Lung (tissue), 12 donors: ENCODE measurements around the gene IGFBP3. TPM values are rescaled to one million over a fixed set of nuclear protein-coding genes. Genes with fewer than 3 reads are reported as not detected.

Source experiments
- ATAC-seq: fragments of 200-7000 bp; cut with Tn5 transposase; one replicate; pipeline ENCODE4 v1.9.1; 2020; ENCODE audit warnings: moderate number of reproducible peaks; ENCODE audit not compliant: insufficient read depth, low FRiP score
- DNase-seq, 3 donors: peaks; one replicate each; pipeline ENCODE4 v3.0.0-alpha.2; 2013 to 2017
- H3K27ac ChIP-seq, 2 donors: one replicate each; pipeline ENCODE4 v1.5.1; 2013; ENCODE audit warnings: mild to moderate bottlenecking in 2 of 2, moderate library complexity in 2 of 2, control low read depth in 1 of 2, inconsistent platforms in 1 of 2, low read depth in 1 of 2, low read length in 1 of 2
- H3K27me3 ChIP-seq, 3 donors: one replicate each; pipeline ENCODE4 v1.5.1; 2013; ENCODE audit warnings: low read length in 2 of 3; ENCODE audit not compliant: control insufficient read depth in 3 of 3, insufficient read depth in 3 of 3
- H3K36me3 ChIP-seq, 4 donors: one replicate each; pipeline ENCODE4 v1.5.1; 2013; ENCODE audit warnings: low read length in 4 of 4, mild to moderate bottlenecking in 1 of 4, moderate library complexity in 1 of 4; ENCODE audit not compliant: control insufficient read depth in 4 of 4, insufficient read depth in 4 of 4
- H3K4me1 ChIP-seq, 5 donors: one replicate each; pipeline ENCODE4 v1.5.1; 2013; ENCODE audit warnings: low read length in 5 of 5, mild to moderate bottlenecking in 2 of 5, moderate library complexity in 1 of 5; ENCODE audit not compliant: control insufficient read depth in 5 of 5, insufficient read depth in 5 of 5
- H3K4me3 ChIP-seq: one replicate; pipeline ENCODE4 v1.5.1; 2013; ENCODE audit warnings: mild to moderate bottlenecking, control low read depth, moderate library complexity
- H3K9ac ChIP-seq, 2 donors: one replicate each; pipeline ENCODE4 v1.5.1; 2013; ENCODE audit warnings: low read length in 2 of 2, control low read depth in 1 of 2; ENCODE audit not compliant: insufficient read depth in 1 of 2
- H3K9me3 ChIP-seq, 4 donors: one replicate each; pipeline ENCODE4 v1.5.1; 2013; ENCODE audit warnings: low read length in 3 of 4, mild to moderate bottlenecking in 1 of 4, moderate library complexity in 1 of 4; ENCODE audit not compliant: control insufficient read depth in 4 of 4, insufficient read depth in 3 of 4
- WGBS, 2 donors: extraction: QIAGEN DNeasy Blood & Tissue Kit; methylation state at CpG; one replicate each; pipeline ENCODE4 v1.1.7; 2013; 5-methylcytosine and 5-hydroxymethylcytosine counted together
- polyA plus RNA-seq, 2 donors: library from polyadenylated mRNA; stranded (reverse); fragments of 200-250 nt; gene quantifications; one replicate each; pipeline ENCODE4 v1.2.1, GENCODE V29; 2013
- total RNA-seq, 2 donors: library from RNA; depleted of rRNA in 1 of 2; stranded (reverse); fragments of >200 nt in 1 of 2; gene quantifications; one replicate each; pipeline ENCODE4 v1.2.1, GENCODE V29; 2014 to 2021
- TF ChIP-seq, protein P1 (sequence below): IDR thresholded peaks from 2 replicates; pipeline ENCODE4 v1.5.1; 2012; ENCODE audit warnings: mild to moderate bottlenecking; ENCODE audit errors: control extremely low read depth, extremely low read depth
- donor health status: control.
- donor health status: control.
- donor health status: Bipolar disorder and iron deficiency.
- donor health status: healthy.
- donor health status: DM: yes; HTN: yes; CAD: no.

Gene IGFBP3
- total and polyA plus RNA-seq, 4 donors = 29.2 to 76.5 (median 58.4) TPM

DNA sequence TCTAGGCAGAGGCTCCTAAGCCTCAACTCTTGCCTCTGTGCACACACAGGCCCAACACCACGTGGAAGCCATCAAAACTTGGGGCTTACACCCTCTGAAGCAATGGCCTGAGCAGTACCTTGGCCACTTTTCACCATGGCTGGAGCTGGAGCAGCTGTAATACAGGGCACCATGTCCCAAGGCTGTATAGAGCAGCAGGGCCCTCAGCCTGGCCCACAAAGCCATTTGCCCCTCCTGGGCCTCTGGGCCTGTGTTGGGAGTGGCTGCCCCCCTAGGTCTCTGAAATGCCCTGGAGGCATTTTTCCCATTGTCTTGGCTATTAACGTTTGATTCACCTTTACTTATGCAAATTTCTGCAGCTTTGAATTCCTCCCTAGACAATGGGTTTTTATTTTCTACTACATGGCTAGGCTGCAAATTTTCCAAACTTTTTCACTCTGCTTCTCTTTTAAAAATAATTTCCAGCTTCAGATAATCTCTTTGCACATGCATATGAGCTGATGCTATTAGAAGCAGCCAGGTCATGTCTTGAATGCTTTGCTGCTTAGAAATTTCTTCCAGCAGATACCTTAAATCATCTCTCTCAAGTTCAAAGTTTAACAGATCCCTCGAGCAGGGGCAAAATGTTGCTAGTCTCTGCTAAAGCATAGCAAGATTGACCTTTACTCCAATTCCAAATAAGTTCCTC, 42.5 kb downstream of the IGFBP3 start:
- no peak overlapping the region for H3K4me3 ChIP-seq
- H3K9me3 ChIP-seq = peaks cover 0 to 16% (median 2%) of the 10 kb centered on the region in 4 donors
- TF ChIP-seq, protein P1, sequence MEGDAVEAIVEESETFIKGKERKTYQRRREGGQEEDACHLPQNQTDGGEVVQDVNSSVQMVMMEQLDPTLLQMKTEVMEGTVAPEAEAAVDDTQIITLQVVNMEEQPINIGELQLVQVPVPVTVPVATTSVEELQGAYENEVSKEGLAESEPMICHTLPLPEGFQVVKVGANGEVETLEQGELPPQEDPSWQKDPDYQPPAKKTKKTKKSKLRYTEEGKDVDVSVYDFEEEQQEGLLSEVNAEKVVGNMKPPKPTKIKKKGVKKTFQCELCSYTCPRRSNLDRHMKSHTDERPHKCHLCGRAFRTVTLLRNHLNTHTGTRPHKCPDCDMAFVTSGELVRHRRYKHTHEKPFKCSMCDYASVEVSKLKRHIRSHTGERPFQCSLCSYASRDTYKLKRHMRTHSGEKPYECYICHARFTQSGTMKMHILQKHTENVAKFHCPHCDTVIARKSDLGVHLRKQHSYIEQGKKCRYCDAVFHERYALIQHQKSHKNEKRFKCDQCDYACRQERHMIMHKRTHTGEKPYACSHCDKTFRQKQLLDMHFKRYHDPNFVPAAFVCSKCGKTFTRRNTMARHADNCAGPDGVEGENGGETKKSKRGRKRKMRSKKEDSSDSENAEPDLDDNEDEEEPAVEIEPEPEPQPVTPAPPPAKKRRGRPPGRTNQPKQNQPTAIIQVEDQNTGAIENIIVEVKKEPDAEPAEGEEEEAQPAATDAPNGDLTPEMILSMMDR = no peak
- DNase-seq (no peak), ATAC-seq (no peak)
- no peaks in the 10 kb centered on the region for H3K27me3 ChIP-seq
- H3K36me3 ChIP-seq = no peaks in the 10 kb centered on the region
- no peaks in the 10 kb centered on the region for H3K4me1 ChIP-seq
- no peak overlapping the region for H3K27ac ChIP-seq
- H3K9ac ChIP-seq = no peak overlapping the region
- WGBS, 2 donors = 30 to 65% methylated on average over 3 of the region's 3 CpGs

DNA sequence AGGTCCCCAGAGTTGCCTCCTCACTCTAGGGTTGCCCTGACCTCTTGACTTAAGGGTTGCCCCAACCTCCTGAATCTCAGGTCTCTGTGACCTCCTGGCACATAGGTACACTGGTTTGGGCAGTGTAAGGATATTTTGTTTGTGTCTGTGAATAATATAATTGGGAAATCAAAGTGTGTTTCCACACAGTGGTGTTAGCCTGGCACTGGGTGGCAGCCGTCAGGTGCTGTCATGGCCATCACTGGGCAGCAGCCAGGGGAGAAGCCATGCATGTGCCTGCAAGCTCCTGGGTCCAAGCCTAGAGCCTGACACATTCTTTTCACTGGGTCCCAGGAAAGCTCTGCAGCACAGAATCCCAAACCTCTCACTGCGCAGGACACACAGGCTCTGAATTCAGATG, 44.6 kb downstream of the IGFBP3 start:
- Histone ChIP-seq H3K9ac (no peak overlapping the region), H3K4me1 (no peaks in the 10 kb centered on the region), H3K36me3 (no peaks in the 10 kb centered on the region), H3K27ac (no peak overlapping the region), H3K4me3 (no peak overlapping the region), H3K27me3 (no peaks in the 10 kb centered on the region), H3K9me3 (peaks cover 0 to 15% (median 2%) of the 10 kb centered on the region in 4 donors)
- TF ChIP-seq, protein P1 = no peak
- 93 to 100% methylated on average over 2 of the region's 2 CpGs for WGBS, 2 donors
- ATAC-seq = no peak
- no peak for DNase-seq

DNA sequence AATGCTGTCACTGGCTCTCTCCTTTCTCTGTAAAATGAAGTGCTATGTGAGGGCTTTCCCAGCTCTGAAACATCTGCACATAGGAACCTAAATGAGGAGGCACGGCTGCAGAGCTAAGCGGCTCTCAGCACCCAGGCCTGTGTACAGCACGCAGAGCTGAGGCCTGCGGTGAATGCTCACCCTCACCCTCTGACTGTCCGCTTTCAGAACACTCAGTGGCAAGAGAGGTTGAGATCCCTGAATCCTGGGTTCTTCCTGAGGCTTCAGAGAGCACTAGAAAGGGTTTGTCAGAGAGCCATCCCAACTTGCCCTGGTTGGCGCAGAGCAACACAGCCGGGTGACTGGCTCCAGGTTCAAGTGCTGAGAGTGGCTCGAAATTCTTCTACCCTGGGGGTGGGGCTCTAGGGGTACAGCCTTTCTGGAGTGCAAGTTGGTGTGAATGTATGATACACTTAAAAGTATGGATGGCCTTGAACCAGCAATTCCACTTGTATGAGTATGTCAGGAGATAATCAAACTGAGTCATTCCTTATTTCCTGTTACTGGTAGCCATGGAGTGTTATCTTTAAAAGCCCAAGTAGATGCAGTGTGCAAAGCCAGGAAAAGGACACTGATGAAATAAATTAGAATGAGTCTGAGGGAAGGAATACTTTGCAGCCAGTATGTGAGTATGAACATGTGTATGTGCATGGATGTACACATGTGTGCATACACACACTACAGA, 46.5 kb downstream of the IGFBP3 start:
- WGBS, 2 donors = 90 to 95% methylated on average over 8 of the region's 8 CpGs
- no peak for ATAC-seq

More for the DNA sequence above, 46.5 kb downstream of the IGFBP3 start:
- no peak overlapping the region for H3K4me3 ChIP-seq
- TF ChIP-seq, protein P1 = no peak
- peaks cover 0 to 13% (median 2%) of the 10 kb centered on the region in 4 donors for H3K9me3 ChIP-seq
- H3K27me3 ChIP-seq = no peaks in the 10 kb centered on the region
- H3K36me3 ChIP-seq = no peaks in the 10 kb centered on the region
- no peaks in the 10 kb centered on the region for H3K4me1 ChIP-seq
- no peak for DNase-seq
- no peak overlapping the region for H3K9ac ChIP-seq
- no peak overlapping the region for H3K27ac ChIP-seq
